SK-N-SH (cell line): ENCODE measurements around the gene C11orf91. TPM values are rescaled to one million over a fixed set of nuclear protein-coding genes. Genes with fewer than 3 reads are reported as not detected.

ENCODE experiments used
- CTCF ChIA-PET: fragments of 300-600, 350-600 bp; formaldehyde crosslinking; extraction: SDS; loops from one replicate; lab custom pipeline; 2021; lab: Yijun Ruan, JAX
- POLR2A ChIA-PET: fragments of 350-600 bp; sonication (Branson Sonifier 250); formaldehyde crosslinking; extraction: SDS; loops from one replicate; lab custom pipeline; 2020; ENCODE audit warnings: antibody characterized with exemption, inconsistent platforms; lab: Yijun Ruan, JAX
- DNase-seq: peaks from one replicate; pipeline ENCODE4 v3.0.0; 2012
- H2AFZ ChIP-seq: fragments of 200-600 bp; sonication (generic); 2 replicates; pipeline ENCODE4 v1.8.1; 2016; ENCODE audit warnings: antibody characterized with exemption, mild to moderate bottlenecking, low read depth
- H3F3A ChIP-seq: fragments of 200-600 bp; sonication (generic); replicated peaks from 2 replicates; pipeline ENCODE3; 2016; ENCODE audit warnings: antibody characterized with exemption, mild to moderate bottlenecking; ENCODE audit not compliant: insufficient read depth
- H3K27ac ChIP-seq, 2 experiments: fragments of 200-500 bp in 1 of 2; fragments of 200-600 bp in 1 of 2; sonication (Bioruptor generic) in 1 of 2; sonication (generic), shearing (Covaris generic) in 1 of 2; 2 replicates each; pipeline versions ENCODE4 v1.5.1 to v1.6.1; 2014 to 2016; ENCODE audit warnings: low read depth in 2 of 2, inconsistent platforms in 1 of 2, low read length in 1 of 2, mild to moderate bottlenecking in 1 of 2, mixed read lengths in 1 of 2
- H3K27me3 ChIP-seq: fragments of 200-600 bp; sonication (generic), shearing (Covaris generic); 2 replicates; pipeline ENCODE4 v1.6.1; 2016; ENCODE audit warnings: mixed run types; ENCODE audit not compliant: insufficient read depth
- H3K36me3 ChIP-seq, 2 experiments: fragments of 200-500 bp in 1 of 2; fragments of 200-600 bp in 1 of 2; sonication (Bioruptor generic) in 1 of 2; sonication (generic) in 1 of 2; replicated peaks in 1 of 2; 2 replicates each; pipeline versions ENCODE3 to v1.5.1; 2014 to 2016; ENCODE audit warnings: low read length in 1 of 2, mild to moderate bottlenecking in 1 of 2; ENCODE audit not compliant: insufficient read depth in 2 of 2, control insufficient read depth in 1 of 2
- H3K4me1 ChIP-seq, 2 experiments: fragments of 200-500 bp in 1 of 2; fragments of 200-600 bp in 1 of 2; sonication (Bioruptor generic) in 1 of 2; sonication (generic), shearing (Covaris generic) in 1 of 2; 2 replicates each; pipeline versions ENCODE4 v1.5.1 to v1.6.1; 2014 to 2016; ENCODE audit warnings: low read depth in 1 of 2, low read length in 1 of 2, mixed run types in 1 of 2; ENCODE audit not compliant: insufficient read depth in 2 of 2, control insufficient read depth in 1 of 2
- H3K4me2 ChIP-seq: fragments of 200-600 bp; sonication (generic), shearing (Covaris generic); 2 replicates; pipeline ENCODE4 v1.6.1; 2017; ENCODE audit warnings: mixed run types
- H3K4me3 ChIP-seq, 2 experiments: fragments of 200-500 bp in 1 of 2; fragments of 200-600 bp in 1 of 2; sonication (Bioruptor generic) in 1 of 2; sonication (generic), shearing (Covaris generic) in 1 of 2; 2 replicates each; pipeline versions ENCODE4 v1.5.1 to v1.8.1; 2014 to 2016; ENCODE audit warnings: low read depth in 2 of 2, inconsistent platforms in 1 of 2, low read length in 1 of 2, mild to moderate bottlenecking in 1 of 2, mixed read lengths in 1 of 2, moderate library complexity in 1 of 2
- H3K79me2 ChIP-seq: fragments of 200-600 bp; sonication (generic); 2 replicates; pipeline ENCODE4 v1.8.1; 2017; ENCODE audit warnings: mild to moderate bottlenecking; ENCODE audit not compliant: insufficient read depth
- H3K9ac ChIP-seq: fragments of 200-600 bp; sonication (generic); 2 replicates; pipeline ENCODE4 v1.6.1; 2017; ENCODE audit warnings: mixed run types
- H3K9me2 ChIP-seq: fragments of 200-600 bp; sonication (generic); 2 replicates; pipeline ENCODE4 v1.6.1; 2017; ENCODE audit warnings: mixed run types
- H3K9me3 ChIP-seq: fragments of 200-600 bp; sonication (generic); 2 replicates; pipeline ENCODE4 v1.6.1; 2017; ENCODE audit warnings: mixed run types, mild to moderate bottlenecking, moderate library complexity
- H4K20me1 ChIP-seq: fragments of 200-600 bp; sonication (generic); 2 replicates; pipeline ENCODE4 v1.6.1; 2017; ENCODE audit warnings: mild to moderate bottlenecking, mixed run types; ENCODE audit not compliant: insufficient read depth
- CHD2 ChIP-seq: fragments of 150-350 bp; IDR thresholded peaks from 2 replicates; pipeline ENCODE4 v1.6.1; 2018; ENCODE audit warnings: low read length; ENCODE audit not compliant: partially characterized antibody
- ELF1 ChIP-seq: IDR thresholded peaks from 2 replicates; pipeline ENCODE4 v1.4.0; 2012
- EP300 ChIP-seq, 2 experiments: IDR thresholded peaks; 2 replicates each; pipeline versions ENCODE4 v1.4.0 to v1.6.1; 2012; ENCODE audit warnings: borderline replicate concordance in 1 of 2, low read depth in 1 of 2, low read length in 1 of 2
- EZH2phosphoT487 ChIP-seq: fragments of 200-600 bp; sonication (generic); IDR thresholded peaks from 2 replicates; pipeline ENCODE4 v1.6.1; 2017; ENCODE audit warnings: low read depth, mixed run types, mild to moderate bottlenecking, antibody characterized with exemption, moderate library complexity, borderline replicate concordance
- FOXJ3 ChIP-seq: sonication (generic); formaldehyde crosslinking; IDR thresholded peaks from 2 replicates; pipeline ENCODE4 v1.5.1; 2020; ENCODE audit warnings: mild to moderate bottlenecking, missing genetic modification reagents
- FOXM1 ChIP-seq: IDR thresholded peaks from 2 replicates; pipeline ENCODE4 v1.4.0; 2012; ENCODE audit warnings: low read depth, mild to moderate bottlenecking
- GATA2 ChIP-seq: sonication (generic); formaldehyde crosslinking; IDR thresholded peaks from 2 replicates; pipeline ENCODE4 v1.5.0; 2020; ENCODE audit warnings: mild to moderate bottlenecking, missing genetic modification reagents
- MEF2A ChIP-seq: IDR thresholded peaks from 2 replicates; pipeline ENCODE4 v1.4.0; 2012; ENCODE audit warnings: low read depth, borderline replicate concordance
- NFIC ChIP-seq: IDR thresholded peaks from 2 replicates; pipeline ENCODE4 v1.4.0; 2012; ENCODE audit warnings: borderline replicate concordance
- NRF1 ChIP-seq: IDR thresholded peaks from 2 replicates; pipeline ENCODE4 v1.6.1; 2012; ENCODE audit warnings: low read depth, mild to moderate bottlenecking, low read length
- PBX3 ChIP-seq: IDR thresholded peaks from 2 replicates; pipeline ENCODE4; 2012
- POLR2AphosphoS5 ChIP-seq: IDR thresholded peaks from 2 replicates; pipeline ENCODE4 v1.6.1; 2012; ENCODE audit warnings: low read depth, low read length
- RCOR1 ChIP-seq: fragments of 150-350 bp; IDR thresholded peaks from 2 replicates; pipeline ENCODE4 v1.6.1; 2017; ENCODE audit warnings: antibody characterized with exemption, low read length
- RFX5 ChIP-seq: IDR thresholded peaks from 2 replicates; pipeline ENCODE4 v1.6.1; 2012; ENCODE audit warnings: mild to moderate bottlenecking, improper control_type of control experiment, low read length
- TAF1 ChIP-seq: IDR thresholded peaks from 2 replicates; pipeline ENCODE4 v1.6.1; 2012; ENCODE audit warnings: low read depth, mild to moderate bottlenecking, low read length, moderate library complexity, borderline replicate concordance
- USF2 ChIP-seq: fragments of 150-350 bp; IDR thresholded peaks from 2 replicates; pipeline ENCODE4 v1.6.1; 2017; ENCODE audit warnings: antibody characterized with exemption, low read length, low read depth, borderline replicate concordance
- ZBTB33 ChIP-seq: IDR thresholded peaks from 2 replicates; pipeline ENCODE4 v1.4.0; 2012; ENCODE audit warnings: low read depth, borderline replicate concordance
- WGBS: methylation state at CpG from one replicate; pipeline ENCODE4 v1.1.6; 2017; ENCODE audit warnings: low lambda C conversion rate; 5-methylcytosine and 5-hydroxymethylcytosine counted together
- polyA plus RNA-seq, 3 experiments: library from polyadenylated mRNA; depleted of rRNA; stranded (reverse); fragments of >200 nt; gene quantifications; 2 replicates each; pipeline ENCODE4 v1.2.3, GENCODE V29; 2012
- TF ChIP-seq, protein P1 (sequence below): IDR thresholded peaks from 2 replicates; pipeline ENCODE4 v1.4.0; 2012; ENCODE audit warnings: low read depth, borderline replicate concordance

The C11orf91 gene
- polyA plus RNA-seq, 1 of the 3 experiments (the other 2 are of a cell fraction): 0.15 TPM

DNA sequence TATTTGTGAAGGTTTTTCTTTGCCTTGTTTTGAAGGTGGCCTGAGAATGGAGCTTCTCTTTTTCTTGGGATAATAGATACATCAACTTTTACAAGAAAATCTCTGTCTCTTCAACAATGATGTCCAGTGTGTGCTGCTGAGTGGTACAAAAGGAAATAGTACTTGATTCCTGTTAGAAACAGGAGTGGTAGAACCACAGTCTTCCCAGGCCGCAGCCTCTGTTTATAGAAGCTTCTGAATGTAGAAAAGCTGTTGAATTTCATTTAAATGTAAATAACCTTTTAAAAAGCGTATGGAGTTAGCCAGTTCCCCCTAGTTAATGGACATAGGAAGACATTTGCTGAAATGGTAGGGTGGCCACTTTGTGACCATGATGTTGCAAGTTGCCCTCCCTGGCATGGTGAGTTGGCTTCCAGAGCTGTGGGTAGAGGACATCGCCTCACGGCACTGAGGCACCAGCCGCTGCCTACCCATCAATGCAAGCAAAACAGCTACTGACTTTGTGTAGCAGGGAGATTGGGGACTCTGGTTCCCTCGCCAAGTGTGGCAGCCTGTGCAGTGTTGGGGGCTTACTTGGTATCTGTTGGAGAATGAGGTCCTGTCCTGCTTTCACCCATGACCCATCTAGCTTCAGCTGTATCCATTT, 31.6 kb downstream of the C11orf91 start:
- H3K9ac ChIP-seq: peak overlapping the region; percentile 28; the same call in 1 of the 2 replicates
- H2AFZ ChIP-seq: no peak overlapping the region
- H3K36me3 ChIP-seq: peaks cover 20 to 52% of the 10 kb centered on the region in 2 experiments
- no peaks in the 10 kb centered on the region for H3K27me3 ChIP-seq
- no peak overlapping the region for H3K4me3 ChIP-seq
- H4K20me1 ChIP-seq: no peaks in the 10 kb centered on the region
- no peaks in the 10 kb centered on the region for H3K9me2 ChIP-seq
- TF ChIP-seq USF2 (no peak), RCOR1 (no peak)
- peaks cover 37% of the 10 kb centered on the region for H3F3A ChIP-seq
- CTCF ChIA-PET: no interaction called here
- H3K4me1 ChIP-seq: peaks cover 0 to 37% of the 10 kb centered on the region in 2 experiments; a peak in 3 of 4 replicates
- 95% methylated on average over 6 of the region's 6 CpGs for WGBS
- H3K79me2 ChIP-seq: peaks cover 7% of the 10 kb centered on the region; the same call in 1 of the 2 replicates
- no peak for DNase-seq
- peak overlapping the region in 1 of 2 experiments; percentile 88; a peak in 2 of 4 replicates for H3K27ac ChIP-seq
- H3K9me3 ChIP-seq: no peaks in the 10 kb centered on the region
- POLR2A ChIA-PET: no interaction called here
- peak overlapping the region; percentile 12; the same call in 1 of the 2 replicates for H3K4me2 ChIP-seq

- Histone ChIP-seq H3K36me3 (peaks cover 25 to 49% of the 10 kb centered on the region in 2 experiments), H3K9me3 (no peaks in the 10 kb centered on the region), H2AFZ (no peak overlapping the region), H4K20me1 (no peaks in the 10 kb centered on the region), H3K79me2 (peaks cover 7% of the 10 kb centered on the region; the same call in 1 of the 2 replicates), H3K27me3 (no peaks in the 10 kb centered on the region), H3K27ac (peak overlapping the region in 1 of 2 experiments; percentile 88; a peak in 2 of 4 replicates), H3K9ac (no peak overlapping the region), H3K4me2 (no peak overlapping the region), H3K4me3 (no peak overlapping the region), H3F3A (peaks cover 37% of the 10 kb centered on the region), H3K9me2 (no peaks in the 10 kb centered on the region), H3K4me1 (peaks cover 0 to 37% of the 10 kb centered on the region in 2 experiments; a peak in 3 of 4 replicates)
- ChIA-PET CTCF (no interaction called here), POLR2A (no interaction called here)
- 89% methylated on average over 6 of the region's 6 CpGs for WGBS
- no peak for DNase-seq
- TF ChIP-seq FOXM1: no peak
- no peak for TF ChIP-seq NFIC
- no peak for TF ChIP-seq RFX5
- no peak for TF ChIP-seq CHD2
- no peak for TF ChIP-seq ZBTB33
- TF ChIP-seq FOXJ3 (CRISPR knock-in tag): no peak
- TF ChIP-seq PBX3: no peak
- no peak for TF ChIP-seq NRF1
- no peak for TF ChIP-seq POLR2AphosphoS5
- TF ChIP-seq GATA2: no peak
- TF ChIP-seq EZH2phosphoT487: no peak
- TF ChIP-seq ELF1: no peak
- no peak for TF ChIP-seq MEF2A
- TF ChIP-seq TAF1: no peak
- no peak for TF ChIP-seq USF2
- TF ChIP-seq, protein P1, sequence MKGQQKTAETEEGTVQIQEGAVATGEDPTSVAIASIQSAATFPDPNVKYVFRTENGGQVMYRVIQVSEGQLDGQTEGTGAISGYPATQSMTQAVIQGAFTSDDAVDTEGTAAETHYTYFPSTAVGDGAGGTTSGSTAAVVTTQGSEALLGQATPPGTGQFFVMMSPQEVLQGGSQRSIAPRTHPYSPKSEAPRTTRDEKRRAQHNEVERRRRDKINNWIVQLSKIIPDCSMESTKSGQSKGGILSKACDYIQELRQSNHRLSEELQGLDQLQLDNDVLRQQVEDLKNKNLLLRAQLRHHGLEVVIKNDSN: no peak
- TF ChIP-seq EP300 (IDR thresholded peaks at IDR 0.05; ENCODE audit: borderline replicate concordance in 1 of 2, low read depth in 1 of 2, low read length in 1 of 2): no peak
Measured at GRCh38 chr11:33668468-33668825, 32.2 kb downstream of the C11orf91 start.
